Gastrocnemius medialis (tissue), 4 donors: ENCODE data around the gene PRICKLE1.

Experiments
- CTCF ChIP-seq, 5 experiments: fragments of 450-650 bp in 3 of 5; fragments of 200-600 bp in 2 of 5; sonication (generic) in 2 of 5; IDR thresholded peaks in 4 of 5; conservative IDR thresholded peaks in 1 of 5; 1 replicate in 4 of 5; 2 replicates in 1 of 5; pipeline ENCODE4 v1.5.1; 2016 to 2019; ENCODE audit warnings: antibody characterized with exemption in 5 of 5, mild to moderate bottlenecking in 3 of 5, moderate library complexity in 3 of 5
- POLR2A ChIP-seq, 2 donors: fragments of 450-650 bp; IDR thresholded peaks; one replicate each; pipeline ENCODE4 v1.6.1; 2017; ENCODE audit warnings: antibody characterized with exemption in 2 of 2, mild to moderate bottlenecking in 2 of 2, moderate library complexity in 2 of 2

- TF ChIP-seq CTCF (IDR thresholded peaks at IDR 0.05 in 4 of 5, conservative IDR thresholded peaks at IDR 0.05 in 1 of 5), result no peak
- no peak for TF ChIP-seq POLR2A (IDR thresholded peaks at IDR 0.05)
These were observed 77.9 kb downstream of the PRICKLE1 start for GRCh38 chr12:42511656-42512055.
